Lower leg skin (tissue), 4 donors: ENCODE measurements around the gene DNAJB4. TPM values are rescaled to one million over a fixed set of nuclear protein-coding genes. Genes with fewer than 3 reads are reported as not detected.

Experiments used
- DNase-seq, 2 donors: peaks; one replicate each; pipeline ENCODE4 v3.0.0-alpha.2; 2019; ENCODE audit warnings: low spot score in 2 of 2
- H3K4me3 ChIP-seq: fragments of 200-600 bp; sonication (generic); 2 replicates; pipeline ENCODE4 v1.5.1; 2017; ENCODE audit warnings: mild to moderate bottlenecking, low read depth; ENCODE audit not compliant: poor library complexity, severe bottlenecking
- POLR2A ChIP-seq, 2 donors: fragments of 450-650 bp; IDR thresholded peaks; one replicate each; pipeline ENCODE4 v1.6.1; 2016 to 2017; ENCODE audit warnings: antibody characterized with exemption in 2 of 2, mild to moderate bottlenecking in 1 of 2, moderate library complexity in 1 of 2
- WGBS, 2 donors: methylation state at CpG; one replicate each; pipeline ENCODE4 v1.1.5; 2018; 5-methylcytosine and 5-hydroxymethylcytosine counted together
- intact Hi-C: fragments of 100-400 bp; cut with DNase I; formaldehyde crosslinking; loops from one replicate; pipeline ENCODE4 v1.15.0; 2023; ENCODE audit warnings: low total_unique reads
- total RNA-seq, 4 donors: library from RNA; depleted of rRNA; stranded (reverse); fragments of >200 nt; gene quantifications; one replicate each; pipeline ENCODE4 v1.1.0, GENCODE V29; 2016
- TF ChIP-seq, protein P1 (sequence below), 3 donors: fragments of 450-650 bp; IDR thresholded peaks; one replicate each; pipeline ENCODE4 v1.5.1; 2016; ENCODE audit warnings: antibody characterized with exemption in 3 of 3, mild to moderate bottlenecking in 3 of 3, moderate library complexity in 2 of 3

DNAJB4 gene
- total RNA-seq, 4 donors from 2014 or later = 9.3 to 15.5 (median 13.6) TPM

DNA sequence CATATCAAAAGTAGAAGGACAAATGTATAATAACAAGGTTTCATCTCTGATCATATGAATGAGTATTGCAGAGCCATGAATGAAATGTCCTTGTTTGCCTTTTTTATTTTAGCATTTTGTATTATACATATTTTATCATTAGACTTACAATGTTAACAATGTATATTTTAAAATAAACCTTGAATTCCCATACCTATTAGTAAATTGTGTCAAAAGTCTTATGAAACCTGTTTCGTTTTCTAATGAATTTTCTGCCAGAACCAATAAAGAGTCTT is 646 bp downstream of the DNAJB4 start:
- 0 to 1% methylated on average over 1 of the region's 1 CpG for WGBS, 2 donors

DNA sequence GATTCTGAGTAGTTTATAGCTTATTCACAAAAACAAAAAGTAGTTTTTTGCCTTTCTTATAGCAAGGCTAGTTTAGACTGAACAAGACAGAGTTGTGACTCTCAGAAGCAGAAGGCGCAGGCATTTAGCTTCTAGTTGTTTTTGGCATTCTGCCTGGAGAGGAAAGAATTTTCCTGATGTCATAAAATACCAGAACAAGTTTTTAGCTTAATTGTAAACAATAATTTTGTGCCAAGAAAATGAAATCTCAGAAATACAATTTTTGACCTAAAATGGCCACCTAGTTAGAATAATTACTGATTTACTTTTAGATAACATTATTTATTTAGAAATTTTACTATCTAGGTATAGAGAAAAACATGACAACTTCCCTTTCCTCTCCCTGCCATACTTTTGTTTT is 1.0 kb downstream of the DNAJB4 start:
- no peak for TF ChIP-seq POLR2A (IDR thresholded peaks at IDR 0.05)
- TF ChIP-seq, protein P1, sequence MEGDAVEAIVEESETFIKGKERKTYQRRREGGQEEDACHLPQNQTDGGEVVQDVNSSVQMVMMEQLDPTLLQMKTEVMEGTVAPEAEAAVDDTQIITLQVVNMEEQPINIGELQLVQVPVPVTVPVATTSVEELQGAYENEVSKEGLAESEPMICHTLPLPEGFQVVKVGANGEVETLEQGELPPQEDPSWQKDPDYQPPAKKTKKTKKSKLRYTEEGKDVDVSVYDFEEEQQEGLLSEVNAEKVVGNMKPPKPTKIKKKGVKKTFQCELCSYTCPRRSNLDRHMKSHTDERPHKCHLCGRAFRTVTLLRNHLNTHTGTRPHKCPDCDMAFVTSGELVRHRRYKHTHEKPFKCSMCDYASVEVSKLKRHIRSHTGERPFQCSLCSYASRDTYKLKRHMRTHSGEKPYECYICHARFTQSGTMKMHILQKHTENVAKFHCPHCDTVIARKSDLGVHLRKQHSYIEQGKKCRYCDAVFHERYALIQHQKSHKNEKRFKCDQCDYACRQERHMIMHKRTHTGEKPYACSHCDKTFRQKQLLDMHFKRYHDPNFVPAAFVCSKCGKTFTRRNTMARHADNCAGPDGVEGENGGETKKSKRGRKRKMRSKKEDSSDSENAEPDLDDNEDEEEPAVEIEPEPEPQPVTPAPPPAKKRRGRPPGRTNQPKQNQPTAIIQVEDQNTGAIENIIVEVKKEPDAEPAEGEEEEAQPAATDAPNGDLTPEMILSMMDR (IDR thresholded peaks at IDR 0.05) = no peak
- no peak for DNase-seq
- intact Hi-C loops = no loop called here
- WGBS, 2 donors = 0 to 3% methylated on average over 1 of the region's 1 CpG
- H3K4me3 ChIP-seq = peak overlapping the region; percentile 43

More for the DNA sequence above, 646 bp downstream of the DNAJB4 start:
- no peak for DNase-seq
- H3K4me3 ChIP-seq = peak overlapping the region; percentile 43
- intact Hi-C loops = no loop called here
- TF ChIP-seq POLR2A (IDR thresholded peaks at IDR 0.05) = no peak
- TF ChIP-seq, protein P1 (IDR thresholded peaks at IDR 0.05) = no peak

DNA sequence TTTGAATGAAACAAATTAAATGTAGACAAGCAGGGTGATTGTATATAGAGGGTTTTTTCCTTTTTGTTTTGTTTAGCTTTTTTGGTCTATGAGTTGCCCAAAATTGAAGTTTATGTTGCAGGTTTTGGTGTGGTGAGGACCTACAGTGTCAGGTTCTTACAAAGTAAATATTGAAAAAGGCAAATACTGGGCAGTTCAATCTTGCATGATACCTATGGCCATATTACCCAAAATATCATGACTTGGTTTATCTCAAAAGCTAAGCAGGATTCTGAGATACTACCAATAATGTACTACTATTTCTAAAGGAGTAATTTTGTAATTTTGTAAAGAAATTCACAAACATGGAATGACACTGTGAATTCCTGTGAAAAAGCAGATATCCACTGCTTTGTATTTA is 1.8 kb downstream of the DNAJB4 start:
- DNase-seq = no peak
- TF ChIP-seq, protein P1 (IDR thresholded peaks at IDR 0.05) = no peak
- TF ChIP-seq POLR2A (IDR thresholded peaks at IDR 0.05) = no peak
- H3K4me3 ChIP-seq = no peak overlapping the region
- intact Hi-C loops = no loop called here

DNA sequence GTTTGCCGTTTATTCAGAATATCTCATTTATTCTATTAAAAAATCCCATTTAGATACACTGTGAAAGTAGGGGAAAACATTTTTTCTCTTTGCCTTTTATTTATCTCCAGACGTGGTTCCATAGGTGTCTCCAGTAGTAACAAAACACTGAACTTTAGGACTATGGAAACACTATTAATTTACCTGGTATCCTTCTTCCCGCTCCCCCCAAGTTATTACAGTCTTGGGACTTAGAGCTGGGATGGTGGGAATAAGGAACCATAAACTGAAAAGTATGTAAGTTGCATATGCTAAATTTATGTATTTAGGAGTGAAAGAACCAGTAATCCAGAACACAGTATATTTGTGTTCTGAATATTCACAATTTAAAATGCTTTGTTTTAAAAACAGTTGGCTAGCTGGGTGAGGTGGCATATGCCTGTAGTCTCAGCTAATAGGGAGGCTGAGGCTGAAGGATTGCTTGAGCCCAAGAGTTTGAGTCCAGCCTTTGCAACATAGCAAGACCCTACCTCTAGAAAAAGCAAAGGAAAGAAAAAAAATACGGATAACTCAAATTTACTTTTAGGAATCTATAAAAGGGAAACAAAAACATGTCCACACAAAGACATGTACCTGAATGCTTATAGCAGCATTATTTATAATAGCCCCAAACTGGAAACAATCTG is 3.1 kb downstream of the DNAJB4 start:
- 68 to 75% methylated on average over 4 of the region's 4 CpGs for WGBS, 2 donors
- no peak for DNase-seq
- TF ChIP-seq, protein P1 (IDR thresholded peaks at IDR 0.05) = no peak
- no peak for TF ChIP-seq POLR2A (IDR thresholded peaks at IDR 0.05)
- H3K4me3 ChIP-seq = no peak overlapping the region
- intact Hi-C loops = no loop called here

DNA sequence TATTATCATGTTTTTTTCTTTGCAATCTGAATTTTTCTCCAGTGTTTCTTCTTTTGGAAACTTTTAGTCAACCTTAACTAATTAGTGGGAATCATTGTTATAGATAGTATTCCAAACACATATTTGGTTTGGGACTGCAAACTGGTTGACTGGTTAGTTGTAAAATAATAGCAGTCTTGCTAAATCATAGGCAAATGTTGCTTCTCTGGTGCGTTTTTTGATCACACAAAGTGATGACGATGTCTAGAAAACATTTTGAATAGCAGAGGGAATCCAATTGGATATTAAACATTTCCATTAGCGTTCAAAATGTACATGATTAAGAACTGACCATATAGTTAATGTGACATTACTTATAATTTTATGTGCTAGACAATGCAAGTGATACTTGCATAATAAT is 4.5 kb downstream of the DNAJB4 start:
- no peak overlapping the region for H3K4me3 ChIP-seq
- no peak for TF ChIP-seq POLR2A (IDR thresholded peaks at IDR 0.05)
- TF ChIP-seq, protein P1 (IDR thresholded peaks at IDR 0.05) = no peak
- intact Hi-C loops = no loop called here
- no peak for DNase-seq
- WGBS, 2 donors = 78 to 87% methylated on average over 3 of the region's 3 CpGs

DNA sequence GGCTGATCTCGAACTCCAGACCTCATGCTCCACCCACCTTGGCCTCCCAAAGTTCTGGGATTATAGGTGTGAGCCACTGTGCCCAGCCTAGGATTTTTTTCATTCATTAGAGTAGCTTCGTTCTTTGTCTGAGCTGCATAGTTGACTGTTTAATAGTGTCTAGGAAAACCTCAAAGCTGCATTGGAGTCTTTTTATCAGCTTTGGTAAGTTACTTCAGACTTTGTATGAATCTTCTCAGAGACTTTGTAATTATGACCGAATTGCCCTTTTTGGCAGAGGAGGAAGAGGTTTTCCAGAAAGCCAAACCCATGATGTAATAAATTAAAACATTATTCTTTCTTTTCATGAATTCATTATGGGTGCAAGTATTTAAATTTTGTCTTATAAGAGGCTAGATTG is 5.1 kb downstream of the DNAJB4 start:
- intact Hi-C loops = no loop called here
- no peak for DNase-seq
- TF ChIP-seq, protein P1 (IDR thresholded peaks at IDR 0.05) = no peak
- TF ChIP-seq POLR2A (IDR thresholded peaks at IDR 0.05) = no peak
- WGBS, 2 donors = 50 to 54% methylated on average over 3 of the region's 3 CpGs
- H3K4me3 ChIP-seq = no peak overlapping the region
